Measurements from ENCODE around the gene WDR37.

- TF ChIP-seq CTCF (IDR thresholded peaks at IDR 0.05) (no peak), EZH2 (IDR thresholded peaks at IDR 0.05; ENCODE audit: borderline replicate concordance, insufficient read depth, low read depth, low read length, poor library complexity, severe bottlenecking) (no peak)
Observed at GRCh38 chr10:1152386-1153250, 96.4 kb downstream of the WDR37 start.

Data from B cell (primary cell).